Smooth muscle cell of the brain vasculature (primary cell): ENCODE measurements around the gene RRP1.
A peak's percentile ranks its signal among the peaks of the same experiment; 100 is the strongest.
"Not testable (repeated sequence)": the region's sequence is repeated elsewhere in the genome, so short reads cannot be mapped to it uniquely, and the experiment has no call there.

Source experiments
- DNase-seq: peaks from one replicate; pipeline ENCODE4 v3.0.0-alpha.2; 2012; ENCODE audit warnings: low read depth, low spot score

Gene RRP1

DNA sequence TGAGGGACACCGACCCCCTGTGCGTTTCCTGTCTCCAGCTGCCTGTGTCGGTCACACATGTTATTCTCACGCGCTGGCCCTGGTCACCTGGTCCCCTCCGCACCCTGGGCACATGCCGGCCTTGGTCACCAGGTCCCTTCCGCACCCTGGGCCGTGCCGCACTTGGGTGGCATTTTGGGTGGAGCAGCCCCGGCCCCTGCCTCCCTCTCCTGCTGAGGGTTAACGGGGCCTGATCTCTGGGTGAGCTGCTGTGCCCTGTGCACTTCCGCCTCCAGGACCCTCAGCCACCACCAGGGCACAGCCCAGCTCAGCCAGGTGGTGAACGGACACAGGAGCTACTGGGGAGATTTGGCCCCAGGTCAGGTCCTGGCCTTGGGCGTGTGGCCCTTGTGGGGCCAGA, 26.6 kb downstream of the RRP1 start:
- no peak for DNase-seq

GRCh38 chr21:43816611-43817071, 27.3 kb downstream of the RRP1 start:
- no peak for DNase-seq

DNA sequence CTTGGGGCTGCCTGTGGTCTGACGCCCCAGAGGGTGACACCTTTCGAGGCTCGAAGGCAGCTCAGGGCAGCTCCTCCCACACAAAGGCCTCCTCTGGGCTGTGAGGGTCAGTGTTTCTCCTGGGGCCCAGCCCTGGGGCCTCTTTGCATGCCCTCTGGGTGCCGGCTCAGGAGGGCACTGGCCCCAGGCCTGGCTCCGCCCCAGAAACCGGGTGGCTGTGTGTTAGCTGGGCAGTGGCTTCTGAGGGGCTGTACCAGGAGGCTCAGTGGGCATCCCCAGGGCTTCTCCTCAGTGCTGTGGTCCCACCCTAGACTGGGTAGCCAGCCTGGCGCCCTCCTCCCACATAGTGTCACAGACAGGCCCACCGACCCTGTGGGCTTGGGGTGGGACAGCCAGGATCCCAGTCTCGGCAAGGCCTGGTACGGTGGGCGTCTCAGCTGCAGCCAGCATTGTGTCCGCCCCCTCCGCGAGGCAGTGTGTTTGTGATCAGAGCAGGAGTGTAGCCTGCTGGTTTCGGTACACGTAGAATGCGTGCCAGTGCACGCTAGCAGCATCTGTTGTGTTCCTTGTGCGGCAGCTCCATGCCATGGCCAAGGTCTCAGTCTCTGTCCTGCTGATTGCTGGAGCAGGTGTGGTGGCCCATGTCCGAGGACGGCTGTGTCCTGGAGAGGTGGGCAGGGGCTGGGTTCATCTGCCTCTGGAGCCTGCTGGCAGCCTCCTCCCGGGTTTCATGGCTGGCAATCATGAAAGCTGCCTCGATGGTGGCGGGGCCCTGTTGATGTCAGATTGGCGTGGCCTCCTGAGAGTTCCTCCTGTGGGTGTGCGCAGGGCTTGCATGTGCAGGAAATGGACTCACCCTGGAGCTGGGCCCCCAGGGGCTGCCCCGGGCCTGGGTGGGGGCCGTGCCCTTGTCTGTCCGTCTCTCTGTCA, 28.0 kb downstream of the RRP1 start:
- DNase-seq, result no peak

- no peak for DNase-seq
Measured at GRCh38 chr21:43818685-43819084, 29.3 kb downstream of the RRP1 start.

- no peak for DNase-seq
Measured at GRCh38 chr21:43819511-43820405, 30.4 kb downstream of the RRP1 start.

DNA sequence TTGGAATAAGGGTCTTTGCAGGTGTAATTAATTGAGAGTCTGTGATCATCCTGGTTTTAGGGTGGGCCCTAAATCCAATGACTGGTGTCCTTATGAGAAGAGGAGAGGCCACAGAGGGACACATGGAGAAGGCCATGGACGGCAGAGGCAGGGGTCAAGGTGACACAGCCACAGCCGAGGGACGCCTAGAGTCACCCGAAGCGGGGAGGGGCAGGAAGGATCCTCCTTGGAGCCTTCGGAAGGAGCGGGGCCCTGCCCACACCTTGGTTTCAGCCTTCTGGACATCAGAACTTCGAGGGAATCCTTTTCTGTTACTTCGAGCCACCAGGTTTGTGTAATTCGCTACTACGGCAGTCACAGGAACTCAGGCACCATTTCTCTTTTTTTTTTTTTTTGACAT, 31.1 kb downstream of the RRP1 start:
- no peak for DNase-seq

DNA sequence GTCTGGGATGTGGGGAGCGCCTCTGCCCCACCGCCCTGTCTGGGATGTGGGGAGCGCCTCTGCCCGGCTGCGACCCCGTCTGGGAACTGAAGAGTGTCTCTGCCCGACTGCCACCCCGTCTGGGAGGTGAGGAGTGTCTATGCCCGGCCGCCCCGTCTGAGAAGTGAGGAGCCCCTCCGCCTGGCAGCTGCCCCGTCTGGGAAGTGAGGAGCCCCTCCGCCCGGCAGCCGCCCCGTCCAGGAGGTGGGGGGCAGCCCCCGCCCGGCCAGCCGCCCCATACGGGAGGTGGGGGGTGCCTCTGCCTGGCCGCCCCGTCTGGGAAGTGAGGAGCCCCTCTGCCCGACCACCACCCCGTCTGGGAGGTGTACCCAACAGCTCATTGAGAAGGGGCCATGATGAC, 32.8 kb downstream of the RRP1 start:
- not testable (repeated sequence) for DNase-seq

DNA sequence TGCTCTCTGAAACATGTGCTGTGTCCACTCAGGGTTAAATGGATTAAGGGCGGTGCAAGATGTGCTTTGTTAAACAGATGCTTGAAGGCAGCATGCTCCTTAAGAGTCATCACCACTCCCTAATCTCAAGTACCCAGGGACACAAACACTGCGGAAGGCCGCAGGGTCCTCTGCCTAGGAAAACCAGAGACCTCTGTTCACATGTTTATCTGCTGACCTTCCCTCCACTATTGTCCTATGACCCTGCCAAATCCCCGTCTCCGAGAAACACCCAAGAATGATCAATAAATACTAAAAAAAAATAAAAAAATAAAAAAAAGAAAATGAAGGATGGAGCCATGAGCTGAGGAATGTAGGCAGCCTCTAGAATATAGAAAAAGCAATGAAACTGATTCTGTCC, 33.4 kb downstream of the RRP1 start:
- DNase-seq, result not testable (repeated sequence)

- DNase-seq, result no peak
Measured at GRCh38 chr21:43824333-43825241, 35.2 kb downstream of the RRP1 start.

GRCh38 chr21:43825242-43825935, 36.0 kb downstream of the RRP1 start:
- no peak for DNase-seq

DNA sequence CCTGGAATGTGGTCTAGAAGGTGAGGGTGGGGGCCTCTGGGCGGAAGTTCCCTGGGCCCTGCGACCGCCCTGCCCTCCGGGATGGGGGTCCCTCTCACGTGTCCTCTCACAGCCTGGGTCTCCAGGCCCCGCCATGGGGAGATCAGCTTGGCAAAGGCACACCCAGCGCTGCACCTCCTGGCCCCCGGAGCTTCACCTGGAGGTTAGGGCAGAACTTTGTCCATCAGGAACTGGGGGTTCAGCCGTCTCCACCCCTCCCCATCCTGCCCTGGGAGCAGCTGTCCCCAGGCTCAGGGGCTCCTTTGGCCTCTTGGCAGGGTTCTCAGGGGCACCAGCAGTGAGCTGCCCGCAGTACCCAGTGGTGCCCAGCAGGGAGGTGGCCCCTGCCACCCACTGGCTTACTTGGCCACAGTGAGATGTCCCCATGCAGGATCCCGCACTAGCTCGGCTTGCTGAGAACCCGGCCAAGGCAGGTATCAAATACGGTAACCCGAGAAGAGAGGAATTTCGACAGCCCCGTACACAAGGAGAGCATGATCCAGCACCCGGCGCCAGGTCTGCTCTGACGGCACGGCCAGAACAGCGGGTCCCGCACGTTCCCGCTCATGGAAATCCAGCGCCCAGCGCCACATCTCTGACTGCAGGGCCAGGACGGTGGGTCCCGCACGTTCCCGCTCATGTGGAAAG, 36.7 kb downstream of the RRP1 start:
- DNase-seq, result no peak

GRCh38 chr21:43826623-43826974, 37.2 kb downstream of the RRP1 start:
- DNase-seq, result no peak

DNA sequence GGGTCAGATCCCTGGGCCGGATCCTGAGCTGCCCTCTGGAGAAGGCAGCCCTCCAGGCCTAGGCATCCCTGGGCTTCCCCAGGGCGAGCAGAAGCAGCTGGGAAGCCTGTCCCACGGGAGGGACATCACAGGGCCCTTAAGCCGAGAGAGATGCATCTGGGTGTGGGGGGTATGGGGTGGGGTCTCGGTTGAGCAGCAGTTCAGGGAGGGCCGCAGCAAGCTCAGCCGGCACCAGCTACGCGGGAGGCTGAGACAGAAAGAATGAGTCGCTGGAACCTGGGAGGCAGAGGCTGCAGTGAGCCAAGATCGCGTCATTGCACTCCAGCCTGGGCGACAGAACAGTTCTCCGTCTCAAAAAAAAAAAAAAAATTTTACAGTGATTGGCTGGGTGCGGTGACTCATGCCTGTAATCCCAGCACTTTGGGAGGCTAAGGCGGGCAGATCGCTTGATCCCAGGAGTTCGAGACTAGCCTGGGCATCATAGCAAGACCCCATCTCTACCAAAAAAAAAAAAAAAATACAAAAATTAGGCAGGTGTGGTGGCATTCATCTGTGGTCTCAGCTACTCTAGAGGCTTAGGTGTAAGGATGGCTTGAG, 37.7 kb downstream of the RRP1 start:
- DNase-seq, result peak; percentile 12

DNA sequence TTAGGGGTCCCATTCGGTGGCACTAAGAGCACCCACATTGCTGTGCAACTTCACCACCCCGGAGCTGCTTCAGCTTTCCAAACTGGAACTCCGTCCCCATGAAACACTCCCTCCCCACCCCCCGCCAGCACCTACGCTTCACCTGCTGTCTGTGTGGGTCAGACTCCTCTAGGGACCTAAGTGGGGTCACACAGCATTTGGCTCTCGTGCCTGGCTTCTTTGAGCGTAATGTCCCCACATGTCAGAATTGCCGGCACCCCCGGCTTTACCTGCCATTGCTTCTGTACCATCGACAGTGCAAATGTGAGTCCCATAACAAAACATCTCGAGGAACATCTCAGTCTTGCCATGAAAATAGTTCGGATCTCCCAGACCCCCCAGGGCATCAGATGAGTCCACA, 39.8 kb downstream of the RRP1 start:
- DNase-seq, result no peak

DNA sequence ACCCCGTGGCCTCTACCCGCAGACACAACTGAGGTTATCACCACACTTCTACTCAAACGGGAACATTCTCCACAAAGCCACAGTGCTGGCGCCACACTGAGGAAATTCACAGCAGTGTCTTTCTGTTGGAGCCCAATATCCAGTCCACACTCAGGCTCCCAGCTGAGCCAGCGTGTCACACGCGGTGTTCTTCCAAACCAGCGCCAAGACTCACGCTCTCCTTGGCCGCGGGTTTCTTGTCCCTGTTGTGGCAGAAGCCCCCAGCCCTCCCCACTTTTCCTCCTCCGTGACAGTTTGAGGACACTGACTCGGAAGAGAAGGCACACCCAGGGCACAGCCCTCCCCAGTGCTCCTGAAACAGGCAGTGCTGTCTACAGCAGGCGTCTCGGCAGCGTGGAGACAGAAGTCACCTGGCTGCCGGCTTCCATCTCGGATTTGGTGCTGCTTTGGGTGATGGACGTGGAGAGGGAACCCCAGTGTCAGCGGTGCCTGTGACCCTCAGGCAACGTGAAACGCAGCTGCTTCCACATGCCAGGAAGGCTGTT, 40.3 kb downstream of the RRP1 start:
- no peak for DNase-seq

GRCh38 chr21:43832158-43832550, 42.8 kb downstream of the RRP1 start:
- no peak for DNase-seq

DNA sequence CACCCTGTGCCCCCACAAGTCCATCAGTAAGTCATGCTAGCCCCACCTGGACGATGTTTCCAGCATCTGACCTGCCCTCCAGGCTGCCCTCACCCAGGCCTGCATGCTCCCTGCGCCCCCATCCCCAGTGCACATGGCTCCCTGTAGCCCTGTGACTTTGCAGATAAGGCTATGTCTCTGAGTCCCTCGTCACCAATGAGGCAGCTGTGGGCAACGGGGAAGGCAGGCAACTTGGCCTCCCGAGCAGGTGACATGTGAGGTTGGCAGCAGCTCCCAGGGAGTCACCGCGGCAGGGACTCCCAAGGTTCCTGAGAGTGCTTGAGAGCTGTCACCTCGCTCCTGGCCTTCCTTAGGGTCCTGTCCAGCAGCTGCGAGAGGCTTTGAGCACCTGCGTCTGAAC, 43.3 kb downstream of the RRP1 start:
- DNase-seq, result no peak

GRCh38 chr21:43834146-43834905, 44.9 kb downstream of the RRP1 start:
- no peak for DNase-seq

GRCh38 chr21:43835050-43835449, 45.7 kb downstream of the RRP1 start:
- DNase-seq, result no peak
